GM23338 (cell line): ENCODE data around the gene MYBL2. TPM values are rescaled to one million over a fixed set of nuclear protein-coding genes. Genes with fewer than 3 reads are reported as not detected.

Experiments used
- CREB1 ChIP-seq: fragments of 250-450 bp; sonication (Bioruptor Pico); IDR thresholded peaks from 2 replicates; pipeline ENCODE4 v1.5.0; 2020; ENCODE audit warnings: low read depth, mild to moderate bottlenecking, moderate library complexity
- STAT1 ChIP-seq: IDR thresholded peaks from one replicate; pipeline ENCODE4 v1.6.1; 2016; ENCODE audit warnings: antibody characterized with exemption; ENCODE audit not compliant: unreplicated experiment
- polyA plus RNA-seq: library from polyadenylated mRNA; unstranded; fragments of >200 nt; fragmentation: Nextera tagmentation; extraction: Ambion mirVana; gene quantifications from 2 replicates; pipeline ENCODE4 v1.2.1, GENCODE V29; 2016
- total RNA-seq: library from RNA; depleted of rRNA; stranded (reverse); fragments of >200 nt; shearing (Covaris generic); gene quantifications from 2 replicates; pipeline ENCODE4 v1.2.3, GENCODE V29; 2014; rRNA removed

MYBL2 gene
- total and polyA plus RNA-seq, 2 experiments from 2014 or later, result 72.3 to 131 TPM

DNA sequence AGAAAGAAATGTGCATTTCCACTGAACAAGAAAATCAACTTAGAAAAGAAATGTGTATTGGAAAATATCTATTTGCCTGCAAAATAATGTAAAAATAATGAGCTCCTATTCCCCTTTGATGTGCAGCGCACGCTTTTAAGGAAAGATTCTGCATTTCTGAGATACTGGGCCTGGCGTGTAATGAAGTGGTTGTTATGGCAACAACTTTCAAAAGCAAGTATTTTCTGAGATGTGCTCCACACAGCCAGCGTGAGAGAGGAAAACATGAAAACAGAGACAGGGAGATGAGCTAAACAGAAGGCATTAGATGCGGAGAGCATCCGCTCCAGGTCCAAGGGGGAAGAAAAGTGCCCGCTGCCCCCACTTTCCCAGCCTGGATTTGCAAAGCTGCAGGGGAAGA, 99.0 kb downstream of the MYBL2 start (continued):
- TF ChIP-seq CREB1 (CRISPR knock-in tag) (no peak), STAT1 (no peak)

Other genes starting within 250 kb of the MYBL2 start
- gene SRSF6, start 209.2 kb upstream of the MYBL2 start, total RNA-seq, result 61.5 and 62.3 TPM in 2 replicates
- 49.4 and 60.1 TPM in 2 replicates for gene SRSF6, start 209.2 kb upstream of the MYBL2 start, polyA plus RNA-seq
- gene L3MBTL1, start 159.4 kb upstream of the MYBL2 start, total RNA-seq, result 17.4 and 33.6 TPM in 2 replicates
- 6.1 and 6.5 TPM in 2 replicates for gene L3MBTL1, start 159.4 kb upstream of the MYBL2 start, polyA plus RNA-seq
- 0.08 and 0.42 TPM in 2 replicates for gene SGK2, start 108.1 kb upstream of the MYBL2 start, total RNA-seq
- gene SGK2, start 108.1 kb upstream of the MYBL2 start, polyA plus RNA-seq, result 0.12 TPM in 1 of 2 replicates, not detected in the other
- 26.8 and 30.4 TPM in 2 replicates for gene IFT52, start 76.2 kb upstream of the MYBL2 start, total RNA-seq
- 39.8 and 45.2 TPM in 2 replicates for gene IFT52, start 76.2 kb upstream of the MYBL2 start, polyA plus RNA-seq
- not detected in 2 replicates for gene GTSF1L, start 59.9 kb downstream of the MYBL2 start, total RNA-seq
- not detected in 2 replicates for gene GTSF1L, start 59.9 kb downstream of the MYBL2 start, polyA plus RNA-seq
- 0.54 and 1.5 TPM in 2 replicates for gene TOX2, start 247.7 kb downstream of the MYBL2 start, total RNA-seq
- 1.3 and 1.4 TPM in 2 replicates for gene TOX2, start 247.7 kb downstream of the MYBL2 start, polyA plus RNA-seq